Stomach (tissue), 9 donors: ENCODE measurements around the gene SCN5A. TPM values are rescaled to one million over a fixed set of nuclear protein-coding genes. Genes with fewer than 3 reads are reported as not detected.
A peak's percentile ranks its signal among the peaks of the same experiment; 100 is the strongest.

Experiments used
- DNase-seq, 2 donors: peaks; one replicate each; pipeline versions ENCODE4 v3.0.0 to v3.0.0-alpha.2; 2013 to 2019
- H3K27ac ChIP-seq, 5 donors: fragments of 200-600 bp in 4 of 5; sonication (generic) in 4 of 5; one replicate each; pipeline ENCODE4 v1.5.1; 2013 to 2019; ENCODE audit warnings: mild to moderate bottlenecking in 1 of 5, moderate library complexity in 1 of 5
- H3K27me3 ChIP-seq, 3 donors: fragments of 200-600 bp; sonication (generic); one replicate each; pipeline ENCODE4 v1.5.1; 2017 to 2019; ENCODE audit warnings: mixed run types in 1 of 3
- H3K36me3 ChIP-seq, 4 donors: fragments of 200-600 bp; sonication (generic); 1 replicate in 3 of 4; 2 replicates in 1 of 4; pipeline ENCODE4 v1.5.1; 2016 to 2019
- H3K4me1 ChIP-seq, 4 donors: fragments of 200-600 bp; sonication (generic); one replicate each; pipeline ENCODE4 v1.5.1; 2016 to 2019
- H3K4me3 ChIP-seq, 4 donors: fragments of 200-600 bp; sonication (generic) in 3 of 4; one replicate each; pipeline ENCODE4 v1.5.1; 2016 to 2019; ENCODE audit warnings: mild to moderate bottlenecking in 1 of 4
- H3K9me3 ChIP-seq, 4 donors: fragments of 200-600 bp; sonication (generic); one replicate each; pipeline ENCODE4 v1.5.1; 2016 to 2019
- EP300 ChIP-seq: sonication (generic); formaldehyde crosslinking; IDR thresholded peaks from one replicate; pipeline ENCODE4 v1.6.1; 2017; ENCODE audit warnings: antibody characterized with exemption
- POLR2A ChIP-seq, 4 donors: fragments of 450-650 bp; IDR thresholded peaks; one replicate each; pipeline ENCODE4 v1.6.1; 2016; ENCODE audit warnings: antibody characterized with exemption in 4 of 4, control low read depth in 2 of 4, mild to moderate bottlenecking in 1 of 4, moderate library complexity in 1 of 4
- POLR2AphosphoS5 ChIP-seq, 3 donors: sonication (generic); formaldehyde crosslinking; IDR thresholded peaks; one replicate each; pipeline ENCODE4 v1.6.1; 2016; ENCODE audit warnings: antibody characterized with exemption in 3 of 3
- WGBS, 5 donors: extraction: QIAGEN DNeasy Blood & Tissue Kit in 3 of 5; methylation state at CpG; one replicate each; pipeline versions ENCODE4 v1.1.5 to v1.1.7; 2013 to 2018; 5-methylcytosine and 5-hydroxymethylcytosine counted together
- intact Hi-C: fragments of 100-400 bp; cut with DNase I; formaldehyde crosslinking; loops from one replicate; pipeline ENCODE4 v1.15.1; 2023; ENCODE audit warnings: low total_unique reads
- polyA plus RNA-seq, 3 donors: library from polyadenylated mRNA; stranded (reverse); fragments of 200-250 nt; gene quantifications; one replicate each; pipeline ENCODE4 v1.2.3, GENCODE V29; 2013
- total RNA-seq, 5 donors: library from RNA; depleted of rRNA; stranded (reverse); fragments of >200 nt; gene quantifications; one replicate each; pipeline versions ENCODE4 v1.1.0 to v1.2.3, GENCODE V29; 2014 to 2016
- TF ChIP-seq, protein P1 (sequence below), 7 experiments: fragments of 450-650 bp in 4 of 7; fragments of 200-600 bp in 3 of 7; sonication (generic) in 3 of 7; IDR thresholded peaks; one replicate each; pipeline ENCODE4 v1.5.1; 2016 to 2019; ENCODE audit warnings: antibody characterized with exemption in 7 of 7, control low read depth in 2 of 7, mild to moderate bottlenecking in 1 of 7
- donor health status: healthy with polysubstance abuse.
- donor health status: Bipolar disorder and iron deficiency.
- donor health status: healthy.

The SCN5A gene
- total and polyA plus RNA-seq, 8 donors = 0.05 to 1.1 (median 0.10) TPM; not detected in 4

DNA sequence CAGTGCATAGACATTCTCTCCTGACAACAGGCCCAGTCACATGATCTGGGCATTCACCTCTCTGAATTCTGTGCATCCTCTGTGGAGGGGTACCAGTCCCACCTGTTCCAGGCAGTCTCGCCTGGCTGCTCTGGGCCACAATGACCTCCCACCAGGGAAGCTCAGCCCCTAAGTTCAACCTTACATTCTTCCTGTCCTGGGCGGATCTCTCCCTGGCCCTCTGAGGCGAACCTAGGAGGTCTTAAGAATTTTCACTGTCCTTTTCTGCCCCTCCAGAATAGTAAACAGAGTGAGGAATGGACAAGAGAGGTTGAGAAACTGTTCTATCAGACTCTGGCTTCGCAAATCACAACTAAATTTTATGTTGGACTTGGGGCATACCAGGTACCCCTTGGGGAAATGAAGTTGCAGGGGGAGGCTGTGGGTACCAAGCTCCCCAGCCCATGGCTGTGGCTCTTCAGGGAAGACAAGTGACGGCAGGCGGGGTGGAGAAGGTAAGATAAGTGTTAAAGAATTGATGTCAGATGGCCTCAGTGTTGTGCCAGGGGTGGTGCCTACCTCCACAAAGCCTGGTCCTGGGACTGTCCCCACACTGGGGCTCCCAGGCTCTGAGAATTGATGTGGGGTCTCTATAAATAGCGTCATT is 5.3 kb downstream of the SCN5A start:
- no peak overlapping the region for H3K4me3 ChIP-seq
- peaks cover 0 to 69% (median 19%) of the 10 kb centered on the region in 3 donors for H3K27me3 ChIP-seq
- no peak overlapping the region for H3K27ac ChIP-seq
- peaks cover 5 to 8% (median 7%) of the 10 kb centered on the region in 4 donors for H3K4me1 ChIP-seq
- H3K9me3 ChIP-seq = no peaks in the 10 kb centered on the region
- DNase-seq = peak in 1 of 2 donors; percentile 3
- intact Hi-C loops = no loop called here
- WGBS, 5 donors = 73 to 84% (median 80%) methylated on average over 7 of the region's 7 CpGs
- H3K36me3 ChIP-seq = no peaks in the 10 kb centered on the region
- TF ChIP-seq EP300 (no peak), POLR2A (IDR thresholded peaks at IDR 0.05) (no peak), POLR2AphosphoS5 (IDR thresholded peaks at IDR 0.05) (no peak)
- TF ChIP-seq, protein P1, sequence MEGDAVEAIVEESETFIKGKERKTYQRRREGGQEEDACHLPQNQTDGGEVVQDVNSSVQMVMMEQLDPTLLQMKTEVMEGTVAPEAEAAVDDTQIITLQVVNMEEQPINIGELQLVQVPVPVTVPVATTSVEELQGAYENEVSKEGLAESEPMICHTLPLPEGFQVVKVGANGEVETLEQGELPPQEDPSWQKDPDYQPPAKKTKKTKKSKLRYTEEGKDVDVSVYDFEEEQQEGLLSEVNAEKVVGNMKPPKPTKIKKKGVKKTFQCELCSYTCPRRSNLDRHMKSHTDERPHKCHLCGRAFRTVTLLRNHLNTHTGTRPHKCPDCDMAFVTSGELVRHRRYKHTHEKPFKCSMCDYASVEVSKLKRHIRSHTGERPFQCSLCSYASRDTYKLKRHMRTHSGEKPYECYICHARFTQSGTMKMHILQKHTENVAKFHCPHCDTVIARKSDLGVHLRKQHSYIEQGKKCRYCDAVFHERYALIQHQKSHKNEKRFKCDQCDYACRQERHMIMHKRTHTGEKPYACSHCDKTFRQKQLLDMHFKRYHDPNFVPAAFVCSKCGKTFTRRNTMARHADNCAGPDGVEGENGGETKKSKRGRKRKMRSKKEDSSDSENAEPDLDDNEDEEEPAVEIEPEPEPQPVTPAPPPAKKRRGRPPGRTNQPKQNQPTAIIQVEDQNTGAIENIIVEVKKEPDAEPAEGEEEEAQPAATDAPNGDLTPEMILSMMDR (IDR thresholded peaks at IDR 0.05) = no peak

DNA sequence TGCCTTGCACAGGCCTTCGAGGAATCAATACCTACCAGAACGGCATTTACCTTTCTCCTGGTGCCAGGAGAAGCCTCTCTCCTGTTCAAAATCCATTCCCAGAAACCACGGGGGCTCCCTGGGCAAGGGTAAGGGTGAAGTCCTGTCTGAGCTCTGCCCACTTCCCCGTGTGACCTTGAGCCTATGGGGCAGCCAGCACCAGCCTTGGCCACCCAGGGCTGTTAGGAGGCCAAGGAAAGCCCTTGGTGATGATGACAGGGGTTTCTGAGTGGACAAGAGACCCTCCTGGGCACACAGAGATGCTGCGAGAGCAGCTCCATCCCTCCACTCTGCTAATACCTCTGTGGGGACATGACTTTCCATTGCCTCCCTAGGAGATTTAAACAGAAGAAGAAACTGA is 5.9 kb downstream of the SCN5A start:
- H3K9me3 ChIP-seq = no peaks in the 10 kb centered on the region
- H3K4me1 ChIP-seq = peaks cover 0 to 2% (median 1%) of the 10 kb centered on the region in 4 donors
- no peak for TF ChIP-seq POLR2AphosphoS5 (IDR thresholded peaks at IDR 0.05)
- TF ChIP-seq, protein P1 (IDR thresholded peaks at IDR 0.05) = no peak
- TF ChIP-seq EP300 = no peak
- TF ChIP-seq POLR2A (IDR thresholded peaks at IDR 0.05) = no peak
- H3K4me3 ChIP-seq = no peak overlapping the region
- H3K36me3 ChIP-seq = no peaks in the 10 kb centered on the region
- intact Hi-C loops = no loop called here
- no peak for DNase-seq
- peaks cover 0 to 63% (median 13%) of the 10 kb centered on the region in 3 donors for H3K27me3 ChIP-seq
- H3K27ac ChIP-seq = no peak overlapping the region
- WGBS, 5 donors = 75 to 91% (median 77%) methylated on average over 4 to 5 of the region's 5 CpGs

DNA sequence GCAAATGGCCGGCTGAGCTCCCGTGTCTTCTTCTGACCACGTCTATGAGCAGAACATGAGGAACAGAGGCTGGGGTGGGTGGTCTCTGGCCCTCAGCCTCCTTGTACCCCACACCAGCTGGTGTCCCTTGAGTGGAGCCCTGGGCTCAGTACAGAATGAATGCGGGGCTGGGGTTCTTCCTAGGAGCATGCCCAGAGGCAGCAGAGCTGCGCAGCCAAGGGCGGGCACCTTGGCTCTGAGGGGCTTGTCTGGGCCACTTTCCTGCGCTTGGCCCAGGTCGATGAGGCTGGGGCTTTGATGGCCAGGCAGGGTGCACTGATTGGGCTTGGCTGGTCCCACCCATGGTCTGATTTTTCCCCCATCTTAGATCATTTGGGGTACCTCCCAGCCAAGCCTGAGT is 6.4 kb downstream of the SCN5A start:
- H3K27ac ChIP-seq = no peak overlapping the region
- TF ChIP-seq EP300 = no peak
- no peak for TF ChIP-seq POLR2AphosphoS5 (IDR thresholded peaks at IDR 0.05)
- TF ChIP-seq, protein P1 (IDR thresholded peaks at IDR 0.05) = no peak
- no peak for TF ChIP-seq POLR2A (IDR thresholded peaks at IDR 0.05)
- 79 to 97% (median 90%) methylated on average over 5 to 8 of the region's 8 CpGs for WGBS, 5 donors
- H3K4me1 ChIP-seq = no peaks in the 10 kb centered on the region
- intact Hi-C loops = no loop called here
- peak in 1 of 2 donors; percentile 9 for DNase-seq
- peaks cover 0 to 58% (median 8%) of the 10 kb centered on the region in 3 donors for H3K27me3 ChIP-seq
- no peak overlapping the region for H3K4me3 ChIP-seq
- H3K9me3 ChIP-seq = no peaks in the 10 kb centered on the region
- no peaks in the 10 kb centered on the region for H3K36me3 ChIP-seq

DNA sequence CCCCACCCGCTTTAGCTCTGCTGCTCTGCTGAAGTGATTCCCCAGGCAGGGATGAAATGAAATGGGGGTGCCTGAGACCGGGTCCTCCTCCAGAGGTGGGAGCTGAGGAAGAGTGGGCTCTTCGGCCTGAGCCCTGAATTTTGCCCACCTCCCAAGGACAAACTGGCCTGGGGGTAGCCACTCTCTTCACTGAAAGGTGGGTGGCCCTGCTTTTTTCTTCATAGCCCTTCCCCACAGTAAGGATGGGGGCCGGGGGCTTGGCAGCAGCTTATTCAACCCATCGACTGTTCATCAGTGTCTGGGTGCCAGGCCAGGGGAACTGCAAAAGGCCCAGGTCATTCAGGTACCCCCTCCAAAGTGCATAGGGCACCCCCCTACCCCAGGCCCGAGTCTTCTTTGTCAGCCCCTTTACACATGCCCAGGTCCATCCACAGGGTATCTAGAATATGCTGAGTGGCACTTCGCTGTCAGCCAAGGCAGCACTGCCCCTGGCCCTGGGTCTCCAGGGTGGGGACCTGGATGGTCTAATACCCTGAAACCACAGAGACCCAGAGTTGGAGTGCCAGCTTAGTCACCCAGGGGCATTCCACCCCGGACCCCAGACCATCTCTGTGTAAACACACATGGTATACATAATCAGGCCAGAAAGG is 7.9 kb downstream of the SCN5A start:
- H3K9me3 ChIP-seq = no peaks in the 10 kb centered on the region
- H3K27ac ChIP-seq = no peak overlapping the region
- H3K4me1 ChIP-seq = no peaks in the 10 kb centered on the region
- 76 to 86% (median 82%) methylated on average over 7 to 8 of the region's 8 CpGs for WGBS, 5 donors
- H3K36me3 ChIP-seq = no peaks in the 10 kb centered on the region
- peak in 1 of 2 donors; percentile 19 for DNase-seq
- TF ChIP-seq, protein P1 (IDR thresholded peaks at IDR 0.05) = no peak
- no peak for TF ChIP-seq POLR2A (IDR thresholded peaks at IDR 0.05)
- TF ChIP-seq POLR2AphosphoS5 (IDR thresholded peaks at IDR 0.05) = no peak
- no peak for TF ChIP-seq EP300
- intact Hi-C loops = no loop called here
- H3K27me3 ChIP-seq = peaks cover 0 to 56% (median 0%) of the 10 kb centered on the region in 3 donors
- no peak overlapping the region for H3K4me3 ChIP-seq
